A204.1 (cell line): Measurements from ENCODE around the gene DNAH14.
"Not testable (repeated sequence)": the region's sequence is repeated elsewhere in the genome, so short reads cannot be mapped to it uniquely, and the experiment has no call there.

ENCODE experiments used
- FAIRE-seq: peaks from 2 replicates; lab custom pipeline; 2012; peaks lifted over from hg19 to GRCh38; lab: Jason Lieb, UNC

Gene DNAH14

GRCh38 chr1:225258811-225259210 lies 329.3 kb downstream of the DNAH14 start:
- FAIRE-seq = no peak

GRCh38 chr1:225259542-225259941 lies 330.1 kb downstream of the DNAH14 start:
- FAIRE-seq = no peak

- no peak for FAIRE-seq
Observed at GRCh38 chr1:225260319-225260718, 330.8 kb downstream of the DNAH14 start.

GRCh38 chr1:225277445-225277844 lies 348.0 kb downstream of the DNAH14 start:
- no peak for FAIRE-seq

- peak; percentile 48 for FAIRE-seq
Observed at GRCh38 chr1:225280563-225280962, 351.1 kb downstream of the DNAH14 start.

GRCh38 chr1:225290244-225290643 lies 360.8 kb downstream of the DNAH14 start:
- FAIRE-seq = no peak

GRCh38 chr1:225299624-225300023 lies 370.1 kb downstream of the DNAH14 start:
- no peak for FAIRE-seq

- no peak for FAIRE-seq
Observed at GRCh38 chr1:225300381-225300780, 370.9 kb downstream of the DNAH14 start.

- FAIRE-seq = no peak
Observed at GRCh38 chr1:225304996-225305395, 375.5 kb downstream of the DNAH14 start.

- FAIRE-seq = not testable (repeated sequence)
Observed at GRCh38 chr1:225310544-225310943, 381.1 kb downstream of the DNAH14 start.

GRCh38 chr1:225318706-225319575 lies 389.5 kb downstream of the DNAH14 start:
- FAIRE-seq = peak; percentile 70

GRCh38 chr1:225319871-225320270 lies 390.4 kb downstream of the DNAH14 start:
- FAIRE-seq = no peak

GRCh38 chr1:225321784-225322183 lies 392.3 kb downstream of the DNAH14 start:
- FAIRE-seq = no peak

- no peak for FAIRE-seq
Observed at GRCh38 chr1:225329041-225329440, 399.6 kb downstream of the DNAH14 start.

- FAIRE-seq = not testable (repeated sequence)
Observed at GRCh38 chr1:225329996-225330395, 400.5 kb downstream of the DNAH14 start.

GRCh38 chr1:225332686-225333085 lies 403.2 kb downstream of the DNAH14 start:
- FAIRE-seq = no peak

GRCh38 chr1:225335098-225335778 lies 405.8 kb downstream of the DNAH14 start:
- FAIRE-seq = not testable (repeated sequence)

- no peak for FAIRE-seq
Observed at GRCh38 chr1:225338545-225338944, 409.1 kb downstream of the DNAH14 start.

- FAIRE-seq = no peak
Observed at GRCh38 chr1:225341642-225342041, 412.2 kb downstream of the DNAH14 start.

GRCh38 chr1:225342695-225343094 lies 413.2 kb downstream of the DNAH14 start:
- FAIRE-seq = no peak

- peak; percentile 93 for FAIRE-seq
Observed at GRCh38 chr1:225343618-225344017, 414.1 kb downstream of the DNAH14 start.

GRCh38 chr1:225347123-225347683 lies 417.7 kb downstream of the DNAH14 start:
- FAIRE-seq = no peak

GRCh38 chr1:225348400-225348799 lies 418.9 kb downstream of the DNAH14 start:
- no peak for FAIRE-seq
